GM13977 (cell line): ENCODE data around the gene FANCB.

Experiments used
- DNase-seq: peaks from one replicate; pipeline ENCODE4 v3.0.0; 2012; ENCODE audit warnings: low spot score
- CTCF ChIP-seq: IDR thresholded peaks from 2 replicates; pipeline ENCODE4 v1.5.1; 2012; ENCODE audit warnings: mild to moderate bottlenecking, control low read depth; ENCODE audit not compliant: insufficient read depth; ENCODE audit errors: extremely low read depth, missing control alignments
- in situ Hi-C: fragments of 300-500 bp; cut with MboI; formaldehyde crosslinking; loops from one replicate; pipeline ENCODE4 v1.12.0; 2022; ENCODE audit warnings: low sequenced_read_pairs, low pct_unique_long_range_greater_than_20kb, mixed read lengths, inconsistent platforms; ENCODE audit not compliant: unreplicated experiment

FANCB gene

GRCh38 chrX:14884714-14885113 lies 11.8 kb upstream of the FANCB start:
- in situ Hi-C loops: no loop called here

GRCh38 chrX:14883826-14884225 lies 11.0 kb upstream of the FANCB start:
- no peak for DNase-seq
- no peak for TF ChIP-seq CTCF
- in situ Hi-C loops: no loop called here

More at GRCh38 chrX:14884714-14885113, 11.8 kb upstream of the FANCB start:
- TF ChIP-seq CTCF: no peak
- no peak for DNase-seq

- no peak for TF ChIP-seq CTCF
- in situ Hi-C loops: no loop called here
- DNase-seq: no peak
Observed at GRCh38 chrX:14875624-14876023, 2.8 kb upstream of the FANCB start.

- TF ChIP-seq CTCF: no peak
- DNase-seq: no peak
- in situ Hi-C loops: no loop called here
Observed at GRCh38 chrX:14873676-14874049, 794 bp upstream of the FANCB start.

GRCh38 chrX:14872355-14872754 lies 514 bp downstream of the FANCB start:
- TF ChIP-seq CTCF: no peak
- DNase-seq: no peak
- in situ Hi-C loops: no loop called here

GRCh38 chrX:14871767-14872166 lies 1.1 kb downstream of the FANCB start:
- no peak for TF ChIP-seq CTCF
- in situ Hi-C loops: no loop called here
- DNase-seq: no peak

GRCh38 chrX:14865201-14865600 lies 7.7 kb downstream of the FANCB start:
- in situ Hi-C loops: no loop called here
- TF ChIP-seq CTCF: no peak
- DNase-seq: no peak
